K562 (cell line): ENCODE measurements around the gene EXT2. TPM values are rescaled to one million over a fixed set of nuclear protein-coding genes. Genes with fewer than 3 reads are reported as not detected.

ENCODE experiments used
- AFF4 ChIP-seq: sonication (generic); formaldehyde crosslinking; IDR thresholded peaks from 2 replicates; pipeline ENCODE4 v1.8.0; 2023; ENCODE audit warnings: mild to moderate bottlenecking, missing genetic modification reagents
- BDP1 ChIP-seq: IDR thresholded peaks from 3 replicates; pipeline ENCODE4 v1.6.1; 2011; ENCODE audit not compliant: insufficient read length, insufficient read depth
- EGR1 ChIP-seq: fragments of 450-650 bp; conservative IDR thresholded peaks from 2 replicates; pipeline ENCODE4 v1.6.1; 2017; ENCODE audit warnings: mild to moderate bottlenecking
- GMEB1 ChIP-seq: fragments of 250-450 bp; sonication (Bioruptor Pico); IDR thresholded peaks from 2 replicates; pipeline ENCODE4 v1.4.0; 2020; ENCODE audit warnings: mild to moderate bottlenecking
- HDAC1 ChIP-seq, 2 experiments: fragments of 450-650 bp; IDR thresholded peaks; 2 replicates each; pipeline ENCODE4 v1.6.1; 2016 to 2017; ENCODE audit warnings: inconsistent platforms in 1 of 2, mild to moderate bottlenecking in 1 of 2, moderate library complexity in 1 of 2
- KDM5B ChIP-seq: fragments of 200-600 bp; sonication (generic); IDR thresholded peaks from 2 replicates; pipeline ENCODE4 v1.6.1; 2012; ENCODE audit warnings: low read depth, mild to moderate bottlenecking, moderate library complexity, low read length, control low read depth, inconsistent platforms; ENCODE audit not compliant: insufficient replicate concordance
- MLX ChIP-seq, 2 experiments: fragments of 450-650 bp in 1 of 2; sonication (generic) in 1 of 2; formaldehyde crosslinking; conservative IDR thresholded peaks; 2 replicates each; pipeline versions ENCODE4 v1.4.0 to v1.8.1; 2020 to 2022; ENCODE audit warnings: mild to moderate bottlenecking in 1 of 2, missing genetic modification reagents in 1 of 2
- NEUROD1 ChIP-seq: fragments of 150-350 bp; IDR thresholded peaks from 2 replicates; pipeline ENCODE4 v1.6.1; 2014; ENCODE audit warnings: borderline replicate concordance, low read length, low read depth; ENCODE audit not compliant: partially characterized antibody
- PHF8 ChIP-seq: fragments of 200-600 bp; sonication (generic); IDR thresholded peaks from 2 replicates; pipeline ENCODE4 v1.6.1; 2012; ENCODE audit warnings: mixed run types, mild to moderate bottlenecking, inconsistent platforms, low read length, moderate library complexity, borderline replicate concordance
- PRPF4 ChIP-seq: fragments of 200-400 bp; formaldehyde crosslinking; IDR thresholded peaks from one replicate; pipeline ENCODE4 v1.6.1; 2017; ENCODE audit warnings: low read length, low read depth, mild to moderate bottlenecking; ENCODE audit not compliant: insufficient read depth, poor library complexity, severe bottlenecking
- PTTG1 ChIP-seq: fragments of 450-650 bp; IDR thresholded peaks from 2 replicates; pipeline ENCODE4 v1.6.1; 2016; ENCODE audit warnings: low read depth, mild to moderate bottlenecking, missing genetic modification characterization, missing compliant biosample characterization
- TAF7 ChIP-seq: fragments of 450-650 bp; IDR thresholded peaks from 2 replicates; pipeline ENCODE4 v1.6.1; 2016; ENCODE audit warnings: missing genetic modification characterization, missing compliant biosample characterization
- TBP ChIP-seq: optimal IDR thresholded peaks from 2 replicates; pipeline ENCODE3; 2011; ENCODE audit warnings: low read depth, low read length, improper control_type of control experiment
- ZNF77 ChIP-seq: fragments of 250-450 bp; sonication (Bioruptor Pico); IDR thresholded peaks from 2 replicates; pipeline ENCODE4 v1.5.0; 2020
- polyA plus RNA-seq, 8 experiments: library from polyadenylated mRNA; depleted of rRNA in 4 of 8; stranded (reverse) in 5 of 8; unstranded in 3 of 8; fragments of >200 nt; fragmentation: Nextera tagmentation in 2 of 8; fragmentation: Illumina TruSeq in 1 of 8; extraction: Ambion mirVana in 2 of 8; extraction: Trizol in 1 of 8; gene quantifications; 2 replicates each; pipeline versions ENCODE4 v1.2.1 to v1.2.3, GENCODE V29; 2011 to 2014; ENCODE audit warnings: inconsistent platforms in 1 of 8, missing spikeins in 1 of 8
- total RNA-seq, 7 experiments: library from RNA; depleted of rRNA in 6 of 7; stranded (reverse); fragments of >200 nt in 6 of 7; fragmentation: Illumina TruSeq in 2 of 7; extraction: Trizol in 2 of 7; gene quantifications; 2 replicates each; pipeline versions ENCODE4 v1.2.1 to v1.2.3, GENCODE V29; 2011 to 2021; ENCODE audit warnings: low replicate concordance in 1 of 7
- TF ChIP-seq, protein P1 (sequence below): sonication (generic); formaldehyde crosslinking; IDR thresholded peaks from 2 replicates; pipeline ENCODE4 v1.8.0; 2023; ENCODE audit warnings: mild to moderate bottlenecking, missing genetic modification reagents
- TF ChIP-seq, protein P2 (sequence below), 2 experiments: fragments of 450-650 bp; conservative IDR thresholded peaks; 2 replicates each; pipeline ENCODE4 v1.6.1; 2017; ENCODE audit warnings: mild to moderate bottlenecking in 2 of 2, moderate library complexity in 2 of 2

EXT2 gene
- total and polyA plus RNA-seq, 9 of the 15 experiments (the other 6 are each of a cell fraction or from before 2014, with no cell fraction given), result 7.5 to 52.1 (median 38.1) TPM

- TF ChIP-seq GMEB1 (CRISPR knock-in tag) (peak; percentile 76), TAF7 (tag) (peak; percentile 91), NEUROD1 (peak; percentile 76), ZNF77 (CRISPR knock-in tag) (no peak), PTTG1 (tag) (no peak), BDP1 (no peak), PRPF4 (no peak), PHF8 (peak; percentile 90), MLX (CRISPR knock-in tag; conservative IDR thresholded peaks at IDR 0.05) (no peak), TBP (peak; percentile 86), KDM5B (peak; percentile 82), AFF4 (CRISPR knock-in tag) (peak; percentile 43; the same call in 1 of the 2 replicates), HDAC1 (IDR thresholded peaks at IDR 0.05) (peak in 1 of 2 experiments; percentile 91; a peak in 2 of 4 replicates), EGR1 (peak; percentile 94)
- TF ChIP-seq, protein P1, sequence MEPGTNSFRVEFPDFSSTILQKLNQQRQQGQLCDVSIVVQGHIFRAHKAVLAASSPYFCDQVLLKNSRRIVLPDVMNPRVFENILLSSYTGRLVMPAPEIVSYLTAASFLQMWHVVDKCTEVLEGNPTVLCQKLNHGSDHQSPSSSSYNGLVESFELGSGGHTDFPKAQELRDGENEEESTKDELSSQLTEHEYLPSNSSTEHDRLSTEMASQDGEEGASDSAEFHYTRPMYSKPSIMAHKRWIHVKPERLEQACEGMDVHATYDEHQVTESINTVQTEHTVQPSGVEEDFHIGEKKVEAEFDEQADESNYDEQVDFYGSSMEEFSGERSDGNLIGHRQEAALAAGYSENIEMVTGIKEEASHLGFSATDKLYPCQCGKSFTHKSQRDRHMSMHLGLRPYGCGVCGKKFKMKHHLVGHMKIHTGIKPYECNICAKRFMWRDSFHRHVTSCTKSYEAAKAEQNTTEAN, result peak; percentile 60; the same call in 1 of the 2 replicates
- TF ChIP-seq, protein P2, sequence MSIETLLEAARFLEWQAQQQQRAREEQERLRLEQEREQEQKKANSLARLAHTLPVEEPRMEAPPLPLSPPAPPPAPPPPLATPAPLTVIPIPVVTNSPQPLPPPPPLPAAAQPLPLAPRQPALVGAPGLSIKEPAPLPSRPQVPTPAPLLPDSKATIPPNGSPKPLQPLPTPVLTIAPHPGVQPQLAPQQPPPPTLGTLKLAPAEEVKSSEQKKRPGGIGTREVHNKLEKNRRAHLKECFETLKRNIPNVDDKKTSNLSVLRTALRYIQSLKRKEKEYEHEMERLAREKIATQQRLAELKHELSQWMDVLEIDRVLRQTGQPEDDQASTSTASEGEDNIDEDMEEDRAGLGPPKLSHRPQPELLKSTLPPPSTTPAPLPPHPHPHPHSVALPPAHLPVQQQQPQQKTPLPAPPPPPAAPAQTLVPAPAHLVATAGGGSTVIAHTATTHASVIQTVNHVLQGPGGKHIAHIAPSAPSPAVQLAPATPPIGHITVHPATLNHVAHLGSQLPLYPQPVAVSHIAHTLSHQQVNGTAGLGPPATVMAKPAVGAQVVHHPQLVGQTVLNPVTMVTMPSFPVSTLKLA (conservative IDR thresholded peaks at IDR 0.05), result peak; percentile 93 to 95
These were observed 29.4 kb upstream of the EXT2 start, which contains the start of gene ACCS (continued) for GRCh38 chr11:44065841-44066731.
